Stimulated activated CD8-positive, alpha-beta memory T cell treated with anti-CD3 and anti-CD28 coated beads, Interleukin-15, amount 100 ng/mL, for 24 hours (primary cell): ENCODE measurements around the gene OGFR.

Experiments used
- DNase-seq: peaks from one replicate; pipeline ENCODE4 v3.0.0-alpha.2; 2020; ENCODE audit warnings: low read depth

OGFR gene

GRCh38 chr20:62861726-62862336, 57.2 kb downstream of the OGFR start, which contains the start of gene TCFL5:
Gene TCFL5, minus strand, starts transcription at chr20:62861822. Its CDS starts 152 bp downstream, at chr20:62861670.
- peak; percentile 99 for DNase-seq
